CD4-positive, alpha-beta T cell treated with Interferon alpha-2 for 1 hour (primary cell): ENCODE results near the gene FCMR.

Source experiments
- DNase-seq, 2 donors: peaks; one replicate each; pipeline ENCODE4 v3.0.0-alpha.2; 2020 to 2022

The FCMR gene

DNA sequence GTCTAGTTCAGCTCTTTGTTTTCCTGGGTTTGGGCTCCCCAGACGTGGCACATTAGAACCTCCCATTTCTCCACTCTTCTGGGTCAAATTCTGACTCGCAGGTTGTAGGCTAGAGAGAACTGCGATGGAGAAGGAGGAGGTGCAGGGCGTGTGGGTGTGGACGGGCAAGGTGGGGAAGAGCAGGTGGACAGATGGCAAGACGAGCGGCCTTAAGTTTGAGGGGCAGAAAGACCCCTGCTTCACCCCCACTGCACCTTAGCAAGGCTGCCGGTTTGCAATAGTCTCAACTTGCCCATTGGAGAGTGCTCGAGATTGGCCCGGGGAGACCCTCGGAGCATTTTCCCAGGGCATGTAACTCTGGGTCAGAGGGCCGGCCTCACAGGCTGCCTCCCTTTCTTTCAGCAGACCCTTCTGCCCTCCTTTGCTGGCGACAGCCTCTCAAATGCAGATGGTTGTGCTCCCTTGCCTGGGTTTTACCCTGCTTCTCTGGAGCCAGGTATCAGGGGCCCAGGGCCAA, 22.8 kb downstream of the FCMR start:
- no peak for DNase-seq

DNA sequence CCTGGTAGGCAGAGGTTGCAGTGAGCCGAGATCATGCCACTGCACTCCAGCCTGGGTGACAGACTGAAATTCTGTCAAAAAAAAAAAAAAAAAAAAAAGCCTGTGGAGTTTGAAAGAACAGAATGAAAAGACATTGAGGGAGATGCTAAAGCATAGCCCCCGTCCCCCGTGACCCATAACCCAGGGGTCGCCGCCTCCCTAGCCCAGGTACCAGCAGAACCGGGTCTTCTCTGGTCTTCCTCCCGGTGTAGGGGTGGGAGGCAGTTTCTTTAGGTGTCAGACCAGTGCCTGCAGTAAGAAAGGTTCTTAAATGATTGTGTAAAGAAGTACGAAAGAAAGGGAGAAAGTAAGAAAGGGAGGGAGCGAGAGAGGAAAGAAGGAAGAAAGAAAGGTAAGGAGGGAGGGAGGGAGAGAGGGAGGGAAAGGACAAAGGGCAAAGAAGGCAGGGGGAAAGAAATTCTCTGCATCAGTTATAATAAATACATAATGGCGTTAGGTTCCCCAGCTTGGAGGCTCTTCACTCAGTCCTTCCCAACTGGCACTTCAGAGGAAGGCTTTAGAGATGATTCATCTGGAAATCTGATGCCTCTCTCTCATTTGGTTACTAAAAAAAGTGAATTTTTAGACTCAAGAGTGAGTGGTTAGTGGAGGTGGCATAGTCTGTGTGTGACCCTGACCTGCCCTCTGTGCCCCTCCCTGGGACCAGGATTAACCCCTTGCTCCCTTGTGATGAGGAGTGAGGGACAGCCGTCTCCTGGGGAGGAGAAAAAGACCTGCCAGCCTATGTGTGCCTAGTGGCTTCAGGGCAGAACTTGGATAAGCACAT, 23.4 kb downstream of the FCMR start:
- no peak for DNase-seq

DNA sequence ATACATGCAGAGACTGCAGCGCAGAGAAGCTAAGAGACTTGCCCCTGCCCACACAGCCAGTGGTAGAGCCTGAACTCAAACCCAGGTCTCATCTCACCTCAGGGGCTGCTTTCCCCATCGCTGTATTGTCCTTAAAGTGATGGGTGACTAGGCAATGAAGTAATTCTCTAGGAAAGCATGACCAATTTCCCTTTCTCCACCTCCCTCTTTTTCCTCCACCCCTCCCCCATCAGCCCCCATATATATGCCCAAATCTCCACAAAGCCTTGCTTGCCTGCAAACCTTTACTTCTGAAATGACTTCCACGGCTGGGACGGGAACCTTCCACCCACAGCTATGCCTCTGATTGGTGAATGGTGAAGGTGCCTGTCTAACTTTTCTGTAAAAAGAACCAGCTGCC, 24.6 kb downstream of the FCMR start, which contains the start of gene IL24:
Gene IL24 (plus strand): TSS at position 269 of the 400 bp plus-strand sequence. CDS start 390 bp downstream, outside the sequence.
- no peak for DNase-seq

DNA sequence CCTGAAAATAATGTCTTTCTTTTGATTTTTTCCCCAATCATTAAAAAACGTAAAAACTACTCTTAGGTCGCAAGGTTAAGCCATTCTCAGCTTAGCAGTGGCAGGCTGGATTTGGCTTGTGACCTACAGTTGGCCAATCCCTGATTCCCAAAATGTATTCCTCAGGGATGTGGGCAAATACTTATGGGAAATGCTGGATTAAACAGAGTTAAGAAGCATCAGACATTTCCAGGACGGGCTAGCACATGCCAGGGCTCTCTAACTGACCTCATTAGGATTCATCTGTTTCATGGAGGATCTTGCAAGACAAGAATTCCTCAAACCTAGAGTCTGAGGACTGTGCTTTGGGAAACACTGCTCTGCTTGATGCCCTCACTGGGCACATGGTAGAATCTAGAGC, 25.5 kb downstream of the FCMR start:
- no peak for DNase-seq

DNA sequence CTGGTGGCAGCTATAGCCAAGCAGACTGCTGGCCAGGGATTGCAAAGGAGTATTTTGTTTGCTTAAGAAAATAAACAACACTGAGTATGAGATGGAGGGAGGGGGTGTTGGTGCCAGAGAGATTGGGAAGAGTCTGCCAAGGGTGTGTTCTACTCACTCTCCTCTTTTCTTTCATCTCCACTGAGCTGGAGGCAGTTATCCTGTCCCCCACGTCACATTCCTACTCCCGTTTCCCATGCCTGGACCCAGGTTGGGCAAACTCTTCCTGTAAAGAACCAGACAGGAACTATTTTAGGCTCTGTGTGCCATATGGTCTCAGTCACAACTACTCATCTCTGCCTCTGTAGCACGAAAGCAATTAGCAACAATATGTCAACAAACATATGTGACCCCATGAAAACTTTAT, 25.9 kb downstream of the FCMR start:
- DNase-seq = no peak

DNA sequence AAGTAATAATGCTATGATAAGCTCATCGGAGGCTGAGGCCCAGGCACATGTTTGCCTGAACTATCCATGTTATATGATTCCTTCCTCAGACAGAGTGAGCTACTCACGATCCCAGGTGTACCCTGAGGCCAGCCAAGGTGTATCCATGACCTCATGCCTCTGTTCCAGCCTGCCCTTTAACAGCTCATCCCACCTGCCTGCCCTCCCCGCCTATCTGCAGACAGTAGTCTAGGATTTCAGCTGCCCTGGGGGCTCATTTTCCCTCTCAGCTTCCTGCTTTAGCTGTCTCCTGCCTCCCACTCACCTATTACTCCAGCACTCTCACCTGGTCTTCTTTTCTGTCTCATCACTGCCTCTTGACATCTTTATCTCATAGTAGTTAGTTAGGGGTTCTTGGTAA, 26.4 kb downstream of the FCMR start:
- no peak for DNase-seq

DNA sequence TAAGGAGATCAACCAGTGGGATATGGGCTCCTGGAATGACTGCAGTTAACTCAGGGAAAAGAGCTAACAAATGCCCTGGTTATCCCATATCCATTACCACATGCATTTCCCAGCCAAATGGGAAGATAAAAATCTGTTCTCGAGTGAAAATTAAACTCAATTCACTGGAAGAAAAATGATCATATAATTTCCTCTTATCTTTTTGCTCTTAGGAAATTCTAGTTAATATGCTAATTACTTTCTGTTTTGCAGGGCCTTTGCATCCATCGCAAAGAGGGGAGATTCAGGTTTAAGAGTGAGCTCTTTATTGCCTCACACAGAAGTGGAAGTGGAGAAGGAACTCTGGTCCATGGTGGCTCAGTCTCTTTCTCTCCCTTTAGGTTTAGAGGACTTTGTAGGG, 28.4 kb downstream of the FCMR start:
- no peak for DNase-seq

DNA sequence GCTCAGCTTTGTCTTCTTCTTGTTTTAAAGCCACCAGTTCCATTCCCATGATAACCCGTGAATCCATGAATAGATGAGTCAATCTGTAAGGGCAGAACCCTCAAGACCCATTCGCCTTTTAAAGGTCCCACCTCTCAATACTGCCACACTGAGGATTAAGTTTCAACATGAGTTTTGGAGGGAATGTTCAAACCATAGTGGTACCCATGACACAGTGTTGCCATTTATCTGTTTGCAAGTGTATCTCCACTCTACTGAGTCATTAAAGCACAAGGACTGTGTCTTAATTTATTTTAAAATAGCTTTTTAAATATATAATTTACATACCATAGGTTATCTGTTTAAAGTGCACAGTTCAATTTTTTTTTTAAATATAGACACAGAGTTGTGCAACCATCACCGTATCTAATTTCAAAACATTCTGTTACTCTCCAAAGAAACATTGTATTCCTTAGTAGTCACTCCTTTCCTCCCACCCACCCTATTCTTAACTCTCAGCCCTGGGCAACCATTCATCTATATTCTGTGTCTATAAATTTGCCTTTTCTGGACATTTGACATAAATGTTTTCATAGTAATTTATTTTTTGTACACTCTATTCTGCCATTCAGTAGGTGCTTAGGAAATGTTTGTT, 29.3 kb downstream of the FCMR start:
- no peak for DNase-seq

DNA sequence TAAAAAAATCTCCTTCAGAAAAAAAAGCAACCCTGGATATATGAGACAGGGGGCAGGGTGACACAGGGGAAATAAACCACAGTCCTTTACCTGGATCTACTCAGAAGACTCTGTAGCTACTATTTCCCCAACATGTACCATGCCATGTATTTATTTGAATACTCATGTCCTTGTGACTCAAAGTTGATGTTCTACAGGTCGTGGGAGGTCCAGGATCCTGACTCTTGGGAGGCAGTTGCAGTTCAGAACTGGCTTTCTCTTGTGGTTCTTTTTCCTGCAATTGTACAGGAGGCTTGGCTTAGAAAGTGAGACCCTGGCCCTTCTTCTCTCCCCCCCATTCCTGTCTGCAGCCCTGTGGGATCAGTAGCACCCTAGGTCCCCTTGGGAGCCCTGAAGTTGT, 30.3 kb downstream of the FCMR start:
- DNase-seq = no peak

DNA sequence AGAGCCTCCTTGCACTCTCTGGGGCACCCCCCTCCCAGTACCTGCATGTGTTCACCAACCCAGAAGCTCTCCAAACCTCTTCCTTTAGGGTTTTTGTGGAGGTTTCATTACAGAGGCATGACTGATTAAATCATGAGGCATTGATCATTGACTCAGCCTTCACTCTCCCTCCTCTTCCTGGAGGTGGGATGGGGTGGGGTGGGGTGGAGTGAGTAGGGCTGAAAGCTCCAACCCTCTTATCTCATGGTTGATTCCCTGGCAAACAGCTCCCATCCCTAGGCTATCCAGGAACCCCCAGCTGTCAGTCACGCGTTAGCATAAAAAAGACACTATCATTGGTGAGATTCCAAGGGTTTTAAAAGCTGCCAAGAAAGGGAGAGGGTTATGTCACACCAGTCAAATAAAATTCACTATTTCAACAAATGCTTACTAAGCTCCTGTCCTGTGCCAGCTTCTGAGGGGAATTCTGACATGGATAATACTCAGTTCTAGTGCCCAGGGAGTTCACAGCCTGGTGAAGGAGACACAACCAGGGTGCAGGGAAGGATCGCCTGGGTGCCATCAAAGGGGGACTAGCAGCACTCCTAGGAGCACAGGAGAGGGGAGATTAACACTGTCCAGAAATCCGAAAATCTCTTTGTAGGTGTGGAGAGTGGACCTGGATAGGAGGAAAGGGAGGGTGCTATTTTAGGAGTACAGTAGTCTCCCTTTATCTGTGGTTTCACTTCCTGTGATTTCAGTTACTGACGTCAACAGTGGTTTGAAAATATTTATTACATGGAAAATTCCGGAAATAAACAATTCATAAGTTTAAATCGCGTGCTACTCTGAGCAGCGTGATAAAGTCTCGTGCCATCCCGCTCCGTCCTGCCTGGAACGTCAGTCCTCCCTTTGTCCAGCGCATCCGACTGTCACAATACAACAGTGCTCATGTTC, 31.3 kb downstream of the FCMR start:
- peak; percentile 20 to 27 for DNase-seq

DNA sequence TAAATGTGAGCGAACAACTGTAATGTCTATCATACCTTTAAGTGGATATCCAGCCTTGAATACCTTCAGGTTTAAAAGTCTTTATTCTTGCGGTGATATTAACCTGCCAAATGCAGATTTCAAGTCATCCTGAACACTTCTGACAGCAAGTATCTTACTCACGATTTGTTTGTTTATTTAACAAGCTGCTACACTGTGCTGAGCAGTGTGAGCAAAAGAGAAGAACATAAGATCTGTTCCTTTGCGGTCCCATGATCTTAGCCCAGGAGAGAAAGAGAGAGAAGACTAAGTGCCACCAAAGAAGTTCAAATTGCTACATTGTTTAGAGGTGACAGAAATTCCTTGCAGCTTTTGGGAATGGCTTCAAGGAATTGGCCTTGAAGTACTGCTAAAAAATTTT, 34.0 kb downstream of the FCMR start:
- no peak for DNase-seq

DNA sequence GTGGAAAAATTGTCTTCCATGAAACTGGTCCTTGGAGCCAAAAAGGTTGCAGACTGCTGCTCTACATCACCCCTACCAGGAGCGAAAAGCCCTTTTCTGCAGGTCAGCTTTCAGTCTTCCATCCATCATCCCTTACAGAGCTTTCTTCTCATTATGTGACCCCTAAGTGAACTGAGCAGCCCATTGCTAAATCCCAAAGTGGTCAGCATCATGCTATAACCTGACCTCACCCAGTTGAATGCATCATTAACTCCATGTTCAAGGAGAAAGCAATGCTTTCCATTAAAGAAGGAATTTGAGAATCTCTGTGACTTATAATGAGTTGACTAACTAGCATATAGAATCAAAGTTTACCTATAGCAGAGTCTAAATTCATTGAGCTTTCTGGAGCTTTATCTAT, 34.9 kb downstream of the FCMR start:
- no peak for DNase-seq

DNA sequence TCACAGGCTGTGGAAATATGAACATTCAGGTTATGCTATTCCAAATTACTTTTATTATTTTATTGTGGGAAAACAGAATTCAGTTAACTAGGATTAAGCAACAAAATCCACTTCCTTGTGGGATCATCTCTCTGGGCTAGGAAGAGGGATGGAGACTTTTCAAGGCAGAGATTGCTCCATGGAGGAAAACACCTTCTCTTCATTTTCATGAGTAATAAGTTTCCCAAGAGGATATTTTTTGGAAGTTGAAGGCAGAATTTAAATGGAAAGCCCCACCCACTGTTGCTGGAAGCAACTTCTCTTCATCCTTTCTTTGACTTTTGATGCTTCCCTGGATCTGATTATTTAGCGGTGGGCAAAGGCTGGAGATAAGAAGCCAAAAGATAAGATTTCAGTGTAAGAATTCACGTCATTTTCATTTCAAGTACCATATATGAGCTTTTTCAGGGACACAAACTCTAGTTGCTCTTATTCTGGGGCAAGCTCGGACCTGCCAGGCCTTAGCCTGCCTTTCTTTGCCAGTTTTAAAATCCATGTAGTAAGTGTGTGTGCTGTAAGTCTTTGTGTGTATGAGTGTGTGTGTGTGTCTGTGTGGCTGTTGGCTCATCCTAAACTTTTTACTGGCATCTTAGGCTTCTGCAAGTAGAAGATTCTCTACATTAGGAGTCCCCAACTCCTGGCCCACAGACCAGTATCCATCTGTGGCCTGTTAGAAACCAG, 36.2 kb downstream of the FCMR start:
- DNase-seq = no peak

DNA sequence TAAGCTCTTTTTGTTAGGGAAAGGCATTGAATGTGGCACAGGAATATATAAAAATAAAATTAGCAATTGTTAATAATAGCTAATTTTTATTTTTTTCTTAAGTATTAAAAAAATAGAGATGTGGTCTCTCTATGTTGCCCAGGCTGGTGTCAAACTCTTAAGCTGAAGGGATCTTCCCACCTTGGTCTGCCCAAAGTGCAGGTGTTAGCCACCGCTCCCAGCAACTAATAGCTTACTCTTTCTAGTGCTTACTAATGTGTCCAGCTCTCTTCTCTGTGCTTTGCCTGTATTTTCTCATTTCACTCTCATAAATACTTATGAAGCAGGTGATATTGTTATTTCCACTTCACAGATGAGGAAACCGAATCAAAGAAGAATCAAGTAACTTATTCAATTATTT, 37.9 kb downstream of the FCMR start:
- DNase-seq = no peak

DNA sequence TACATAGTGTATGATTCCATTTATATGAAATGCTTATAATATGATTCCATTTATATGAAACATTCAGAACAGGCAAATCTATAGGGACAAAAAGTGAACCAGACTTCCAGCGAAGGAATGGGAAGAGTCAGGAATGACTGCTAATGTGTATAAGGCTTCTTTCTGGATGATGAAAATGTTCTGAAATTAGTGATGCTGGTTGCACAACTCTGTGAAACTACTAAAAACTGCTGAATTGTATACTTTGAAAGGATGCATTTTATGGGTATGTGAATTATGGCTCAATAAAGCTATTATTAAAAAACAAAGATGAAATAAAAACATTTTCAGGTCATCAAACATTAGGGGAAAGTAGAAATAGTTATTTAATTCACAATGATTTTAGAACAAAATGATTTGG, 38.6 kb downstream of the FCMR start:
- DNase-seq = no peak

DNA sequence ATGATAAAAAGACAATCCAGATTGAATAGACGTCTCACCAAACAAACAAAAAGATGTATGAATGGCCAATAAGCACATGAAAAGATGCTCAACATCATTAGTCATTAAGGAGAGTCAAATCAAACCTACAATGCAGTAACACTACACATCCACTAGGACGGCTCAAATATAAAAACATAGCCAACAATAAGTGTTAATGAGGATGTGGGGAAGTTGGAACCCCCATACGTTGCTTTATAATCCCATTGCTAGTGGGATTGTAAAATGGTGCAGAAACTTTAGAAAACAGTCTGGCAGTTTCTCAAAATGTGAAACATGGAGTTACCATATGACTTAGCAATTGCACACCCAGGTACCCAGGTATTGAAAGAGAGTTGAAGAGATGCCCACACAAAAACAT, 39.2 kb downstream of the FCMR start:
- DNase-seq = no peak

DNA sequence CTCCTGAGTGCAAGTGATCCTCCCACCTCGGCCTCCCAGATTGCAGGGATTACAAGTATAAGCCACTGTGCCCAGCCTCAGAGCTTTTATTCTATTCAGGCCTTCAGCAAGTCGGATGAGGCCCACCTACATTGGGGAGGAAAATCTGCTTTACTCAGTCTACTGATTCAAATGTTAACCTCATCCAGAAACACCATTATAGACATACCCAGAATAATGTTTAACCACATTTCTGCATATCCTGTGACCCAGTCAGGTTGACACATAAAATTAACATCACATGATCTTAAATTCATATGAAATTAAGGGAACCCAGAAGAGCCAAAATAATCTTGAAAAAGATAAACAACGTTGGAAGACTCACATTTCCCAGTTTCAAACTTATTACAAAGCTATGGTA, 41.4 kb downstream of the FCMR start:
- DNase-seq = no peak

DNA sequence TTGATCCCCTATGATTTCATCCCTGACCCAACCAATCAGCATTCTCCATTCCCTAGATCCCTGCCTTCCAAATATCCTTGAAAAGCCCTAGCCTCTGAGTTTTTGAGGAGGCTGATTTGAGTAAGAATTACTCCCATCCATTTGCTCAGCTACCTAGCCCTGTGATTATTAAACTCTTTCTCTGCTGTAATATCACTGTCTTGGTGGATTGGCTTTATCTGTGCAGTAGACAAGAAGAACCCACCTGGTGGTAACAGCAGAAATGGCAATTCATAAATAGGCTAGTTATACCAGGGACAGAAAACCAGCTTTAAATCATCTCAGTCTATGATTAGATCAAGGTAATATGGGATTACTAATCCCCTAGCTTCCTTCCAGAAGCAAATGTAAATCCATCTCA, 43.3 kb downstream of the FCMR start:
- no peak for DNase-seq

DNA sequence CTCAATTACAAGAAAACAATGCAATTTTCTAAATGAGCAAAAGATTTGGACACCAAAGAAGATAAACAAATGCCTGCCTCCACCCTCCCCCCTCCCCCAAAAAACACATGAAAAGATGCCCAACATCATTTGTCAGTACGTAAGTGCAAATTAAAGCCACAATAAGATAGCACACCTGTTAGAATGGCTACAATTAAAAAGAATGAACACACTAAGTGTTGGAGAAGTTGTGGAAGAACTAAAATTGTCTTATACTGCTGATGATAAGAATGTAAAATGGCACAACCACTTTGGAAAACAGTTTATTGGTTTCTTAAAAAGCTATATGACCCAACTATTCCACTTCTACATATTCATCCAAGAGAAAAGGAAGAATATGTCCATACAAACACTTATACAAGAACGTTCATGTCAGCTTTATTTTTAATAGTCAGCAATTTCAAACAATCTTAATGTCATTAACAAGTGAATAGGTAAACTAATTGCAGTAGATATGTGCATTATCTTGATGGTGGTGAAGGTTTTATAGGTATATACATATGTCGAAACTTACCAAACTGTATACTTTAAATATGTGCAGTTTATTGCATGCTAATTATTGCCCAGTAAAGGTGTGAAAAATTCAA, 45.9 kb downstream of the FCMR start:
- no peak for DNase-seq

DNA sequence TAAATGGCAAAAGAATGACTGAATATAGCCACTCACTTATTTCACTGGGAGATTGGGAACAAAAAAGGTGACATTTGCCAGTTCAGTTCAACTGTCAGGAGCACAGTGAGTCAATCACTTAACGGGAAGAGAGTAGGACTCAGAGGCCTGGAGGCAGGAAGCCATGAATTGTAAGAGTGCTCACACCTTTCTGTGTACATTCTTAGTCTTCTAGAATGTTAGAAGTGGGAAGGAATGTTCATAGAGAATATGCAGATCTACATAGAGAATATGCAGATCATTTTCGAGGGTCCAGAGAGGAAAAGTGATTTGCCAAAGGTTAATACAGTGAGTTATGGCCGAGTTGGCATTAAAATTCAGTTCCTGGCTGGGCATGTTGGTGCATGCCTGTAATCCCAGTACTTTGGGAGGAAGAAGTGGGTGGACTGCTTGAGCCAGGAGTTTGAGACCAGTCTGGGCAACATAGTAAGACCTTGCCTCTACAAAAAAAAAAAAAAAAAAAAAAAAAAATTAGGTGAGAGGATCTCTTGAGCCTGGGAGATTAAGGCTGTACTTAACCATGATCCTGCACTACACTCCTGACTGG, 48.0 kb downstream of the FCMR start:
- DNase-seq = no peak

DNA sequence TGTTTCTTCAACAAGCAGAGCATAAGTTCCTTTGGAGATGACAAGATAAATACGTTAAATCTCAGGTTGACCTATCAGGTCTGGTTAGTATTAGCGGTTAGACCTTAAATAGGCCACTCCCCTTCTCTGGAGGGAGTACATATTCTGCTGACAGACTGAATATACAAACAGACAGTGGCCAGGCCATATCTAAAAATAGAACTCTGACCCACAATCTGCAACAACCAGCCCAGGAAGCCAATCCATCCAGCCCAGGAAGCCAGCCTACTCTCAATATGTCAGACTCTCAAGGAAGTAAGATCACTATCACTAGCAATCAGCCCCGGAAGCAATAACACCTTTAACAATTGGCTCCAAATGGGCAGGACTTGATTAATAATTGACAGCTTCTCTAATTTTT, 49.6 kb downstream of the FCMR start:
- DNase-seq = no peak

DNA sequence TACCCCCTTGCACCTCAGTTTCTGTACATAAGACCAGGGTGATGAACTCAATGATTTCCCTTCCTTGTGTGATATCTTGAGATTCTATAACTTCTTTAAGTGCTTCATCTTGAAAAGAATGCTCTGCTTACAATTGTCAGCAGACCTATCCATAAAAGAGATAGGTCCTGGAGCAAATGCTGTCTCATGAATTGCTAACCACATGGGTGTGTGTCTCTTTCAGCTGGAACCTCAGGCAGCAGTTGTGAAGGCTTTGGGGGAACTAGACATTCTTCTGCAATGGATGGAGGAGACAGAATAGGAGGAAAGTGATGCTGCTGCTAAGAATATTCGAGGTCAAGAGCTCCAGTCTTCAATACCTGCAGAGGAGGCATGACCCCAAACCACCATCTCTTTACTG, 53.5 kb downstream of the FCMR start:
- no peak for DNase-seq
